Neural cell (in vitro differentiated cells): ENCODE results near the gene NRG2. TPM values are rescaled to one million over a fixed set of nuclear protein-coding genes. Genes with fewer than 3 reads are reported as not detected.

ENCODE experiments used
- H2AFZ ChIP-seq: fragments of 200-600, 300-800 bp; sonication (generic), shearing (Covaris generic); 2 replicates; pipeline ENCODE4 v1.6.0; 2014; ENCODE audit warnings: low read depth, mild to moderate bottlenecking, antibody characterized with exemption, low read length, moderate library complexity
- H3F3A ChIP-seq: fragments of 200-600 bp; shearing (Covaris generic); 2 replicates; pipeline ENCODE4 v1.6.1; 2016; ENCODE audit warnings: mild to moderate bottlenecking, moderate library complexity, mixed read lengths, antibody characterized with exemption, low read length; ENCODE audit not compliant: insufficient read depth, poor library complexity, severe bottlenecking
- H3K27ac ChIP-seq: fragments of 200-600, 300-800 bp; sonication (generic), shearing (Covaris generic); 2 replicates; pipeline ENCODE4 v1.5.1; 2014; ENCODE audit warnings: mild to moderate bottlenecking, low read length, moderate library complexity
- H3K27me3 ChIP-seq: fragments of 300-800, 200-600 bp; sonication (generic), shearing (Covaris generic); 2 replicates; pipeline ENCODE4 v1.6.0; 2014; ENCODE audit warnings: mild to moderate bottlenecking, low read depth, low read length, moderate library complexity; ENCODE audit not compliant: insufficient read depth
- H3K36me3 ChIP-seq: fragments of 300-800, 200-600 bp; sonication (generic), shearing (Covaris generic); 2 replicates; pipeline ENCODE4 v1.5.1; 2014; ENCODE audit warnings: mild to moderate bottlenecking, antibody characterized with exemption, low read length, moderate library complexity; ENCODE audit not compliant: insufficient read depth
- H3K4me2 ChIP-seq: fragments of 300-800, 200-600 bp; sonication (generic), shearing (Covaris generic); 2 replicates; pipeline ENCODE4 v1.6.0; 2014; ENCODE audit warnings: mild to moderate bottlenecking, low read length
- H3K4me3 ChIP-seq: fragments of 300-800, 200-600 bp; sonication (generic), shearing (Covaris generic); 2 replicates; pipeline ENCODE4 v1.5.1; 2014; ENCODE audit warnings: mild to moderate bottlenecking, low read length, moderate library complexity
- H3K79me2 ChIP-seq: fragments of 200-600 bp; shearing (Covaris generic); replicated peaks from 2 replicates; pipeline ENCODE4 v1.6.0; 2014; ENCODE audit warnings: mild to moderate bottlenecking, low read length, moderate library complexity; ENCODE audit not compliant: insufficient read depth
- H3K9ac ChIP-seq: fragments of 300-800, 200-600 bp; sonication (generic), shearing (Covaris generic); 2 replicates; pipeline ENCODE4 v1.6.1; 2016; ENCODE audit warnings: mild to moderate bottlenecking, low read length, mixed read lengths
- H3K9me2 ChIP-seq: fragments of 200-600 bp; shearing (Covaris generic); 2 replicates; pipeline ENCODE4 v1.6.1; 2016; ENCODE audit warnings: mild to moderate bottlenecking, low read length, mixed read lengths; ENCODE audit not compliant: insufficient read depth
- H3K9me3 ChIP-seq: fragments of 200-600, 300-800 bp; sonication (generic), shearing (Covaris generic); 2 replicates; pipeline ENCODE4 v1.6.1; 2016; ENCODE audit warnings: mild to moderate bottlenecking, mixed run types, low read length, moderate library complexity, mixed read lengths
- H4K20me1 ChIP-seq: fragments of 200-600 bp; shearing (Covaris generic); 2 replicates; pipeline ENCODE4 v1.6.1; 2016; ENCODE audit warnings: mild to moderate bottlenecking, mixed run types; ENCODE audit not compliant: insufficient read depth
- CTCF ChIP-seq: fragments of 450-650 bp; IDR thresholded peaks from 2 replicates; pipeline ENCODE4 v1.5.1; 2014; ENCODE audit warnings: antibody characterized with exemption, mild to moderate bottlenecking, moderate library complexity; ENCODE audit not compliant: poor library complexity, severe bottlenecking
- EP300 ChIP-seq: fragments of 450-650 bp; conservative IDR thresholded peaks from 2 replicates; pipeline ENCODE4 v1.6.1; 2014; ENCODE audit warnings: antibody characterized with exemption, mild to moderate bottlenecking, moderate library complexity; ENCODE audit not compliant: poor library complexity, severe bottlenecking
- EZH2 ChIP-seq: fragments of 200-600, 300-800 bp; shearing (Covaris generic), sonication (generic); IDR thresholded peaks from 2 replicates; pipeline ENCODE4 v1.6.1; 2014; ENCODE audit warnings: antibody characterized with exemption, low read length, borderline replicate concordance, mild to moderate bottlenecking; ENCODE audit not compliant: insufficient read depth, poor library complexity, severe bottlenecking
- MXI1 ChIP-seq: fragments of 450-650 bp; conservative IDR thresholded peaks from 2 replicates; pipeline ENCODE4 v1.6.1; 2014; ENCODE audit warnings: antibody characterized with exemption, mild to moderate bottlenecking; ENCODE audit not compliant: poor library complexity, severe bottlenecking
- POLR2AphosphoS5 ChIP-seq: IDR thresholded peaks from 2 replicates; pipeline ENCODE4 v1.6.1; 2012
- RAD21 ChIP-seq: fragments of 450-650 bp; conservative IDR thresholded peaks from 2 replicates; pipeline ENCODE4 v1.6.1; 2014; ENCODE audit warnings: antibody characterized with exemption, mild to moderate bottlenecking, moderate library complexity
- REST ChIP-seq: IDR thresholded peaks from 2 replicates; pipeline ENCODE4 v1.6.1; 2012; ENCODE audit warnings: borderline replicate concordance
- SMC3 ChIP-seq: fragments of 450-650 bp; conservative IDR thresholded peaks from 2 replicates; pipeline ENCODE4 v1.6.1; 2014; ENCODE audit warnings: antibody characterized with exemption, mild to moderate bottlenecking, moderate library complexity; ENCODE audit not compliant: poor library complexity
- TAF1 ChIP-seq: IDR thresholded peaks from 2 replicates; pipeline ENCODE4 v1.6.1; 2012; ENCODE audit warnings: low read depth
- polyA plus RNA-seq: library from polyadenylated mRNA; depleted of rRNA; stranded (reverse); fragments of >200 nt; gene quantifications from 2 replicates; pipeline ENCODE4 v1.2.3, GENCODE V29; 2014

Gene NRG2
- polyA plus RNA-seq, 1 donor from 2014 or later: 5.4 TPM

DNA sequence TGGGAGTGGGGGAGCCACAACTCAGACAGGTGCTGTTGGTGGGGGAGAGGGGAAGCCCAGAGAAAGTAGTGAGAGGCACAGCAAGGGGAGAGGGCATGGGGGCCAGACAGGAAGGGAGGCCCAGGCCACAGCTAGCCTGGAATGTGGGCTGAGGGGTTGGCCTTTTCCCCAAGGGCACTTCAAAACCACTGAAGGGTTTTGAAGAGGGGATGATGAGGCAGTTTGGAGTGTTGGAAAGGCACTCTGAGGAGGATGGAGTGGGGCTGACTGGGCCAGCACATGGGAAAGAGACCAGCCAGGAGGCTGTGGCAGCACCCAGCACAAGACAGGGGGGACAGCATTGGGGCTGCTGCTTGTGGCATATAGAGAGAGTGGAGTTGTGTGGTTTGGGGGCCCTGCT, 243.7 kb downstream of the NRG2 start:
- Histone ChIP-seq H3K27ac (no peak overlapping the region), H3K9ac (no peak overlapping the region), H3F3A (no peaks in the 10 kb centered on the region), H4K20me1 (no peaks in the 10 kb centered on the region), H3K79me2 (peaks cover 34% of the 10 kb centered on the region), H3K4me2 (no peak overlapping the region), H3K9me2 (no peaks in the 10 kb centered on the region), H2AFZ (no peak overlapping the region), H3K27me3 (peaks cover 10% of the 10 kb centered on the region), H3K4me3 (peak overlapping the region; percentile 97), H3K36me3 (no peaks in the 10 kb centered on the region), H3K9me3 (no peaks in the 10 kb centered on the region)
- TF ChIP-seq RAD21: no peak
- TF ChIP-seq SMC3: no peak
- TF ChIP-seq REST: no peak
- TF ChIP-seq EP300: no peak
- no peak for TF ChIP-seq TAF1
- no peak for TF ChIP-seq CTCF
- TF ChIP-seq MXI1: no peak
- no peak for TF ChIP-seq EZH2

DNA sequence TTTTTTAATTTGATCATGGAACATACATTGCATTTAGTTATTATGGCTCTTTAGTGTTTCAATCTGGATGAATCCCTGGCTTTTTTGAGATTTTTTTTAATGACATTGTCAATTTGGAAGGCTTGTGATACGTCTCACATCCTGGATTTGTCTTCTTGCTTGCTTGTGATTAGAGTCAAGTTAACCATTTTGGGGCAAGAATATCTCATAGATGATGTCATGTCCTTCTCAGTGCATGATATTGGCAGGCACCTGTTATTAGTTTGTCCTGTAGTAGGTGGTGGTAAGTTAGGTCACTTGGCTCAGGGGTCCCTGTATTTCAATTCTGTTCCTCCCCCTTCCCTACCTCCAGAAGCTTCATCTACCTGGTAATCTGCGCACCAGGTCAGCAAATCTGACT, 244.2 kb downstream of the NRG2 start:
- peak overlapping the region; percentile 97 for H3K4me3 ChIP-seq
- H3F3A ChIP-seq: no peaks in the 10 kb centered on the region
- no peak overlapping the region for H3K27ac ChIP-seq
- no peak overlapping the region for H2AFZ ChIP-seq
- no peak overlapping the region for H3K4me2 ChIP-seq
- H3K9ac ChIP-seq: no peak overlapping the region
- H4K20me1 ChIP-seq: no peaks in the 10 kb centered on the region
- no peaks in the 10 kb centered on the region for H3K9me3 ChIP-seq
- H3K9me2 ChIP-seq: no peaks in the 10 kb centered on the region
- peaks cover 34% of the 10 kb centered on the region for H3K79me2 ChIP-seq
- H3K27me3 ChIP-seq: peaks cover 15% of the 10 kb centered on the region
- no peak for TF ChIP-seq EZH2
- no peak for TF ChIP-seq TAF1
- TF ChIP-seq POLR2AphosphoS5: no peak
- no peak for TF ChIP-seq RAD21
- TF ChIP-seq CTCF: no peak
- TF ChIP-seq REST: no peak
- TF ChIP-seq MXI1: no peak
- TF ChIP-seq EP300: no peak
- TF ChIP-seq SMC3: no peak
- H3K36me3 ChIP-seq: no peaks in the 10 kb centered on the region
